ENCODE results near the gene SLC22A23.

The SLC22A23 gene

GRCh38 chr6:3319610-3320200 is 137.1 kb downstream of the SLC22A23 start:
- H3K27me3 ChIP-seq (ENCODE audit: control insufficient read depth, insufficient read depth, low read length, poor library complexity, severe bottlenecking): no peaks in the 10 kb centered on the region
- no peaks in the 10 kb centered on the region for H3K4me1 ChIP-seq (ENCODE audit: control insufficient read depth, insufficient read depth, low read length)
- H3K4me3 ChIP-seq (ENCODE audit: insufficient read depth, low read depth, low read length): no peak overlapping the region
- 64 to 73% methylated on average over 9 to 10 of the region's 10 CpGs for WGBS, 2 experiments
- no peak overlapping the region for H3K27ac ChIP-seq (ENCODE audit: insufficient read depth, low read depth, low read length, poor library complexity, severe bottlenecking)
- H3K9me3 ChIP-seq (ENCODE audit: control insufficient read depth, low read length): no peaks in the 10 kb centered on the region
- no peaks in the 10 kb centered on the region for H3K36me3 ChIP-seq (ENCODE audit: control insufficient read depth, insufficient read depth, low read length)

- Histone ChIP-seq H3K4me1 (ENCODE audit: control insufficient read depth, insufficient read depth, low read length) (no peaks in the 10 kb centered on the region), H3K27ac (ENCODE audit: insufficient read depth, low read depth, low read length, poor library complexity, severe bottlenecking) (no peak overlapping the region), H3K9me3 (ENCODE audit: control insufficient read depth, low read length) (no peaks in the 10 kb centered on the region), H3K27me3 (ENCODE audit: control insufficient read depth, insufficient read depth, low read length, poor library complexity, severe bottlenecking) (no peaks in the 10 kb centered on the region), H3K36me3 (ENCODE audit: control insufficient read depth, insufficient read depth, low read length) (no peaks in the 10 kb centered on the region), H3K4me3 (ENCODE audit: insufficient read depth, low read depth, low read length) (no peak overlapping the region)
- 93 to 94% methylated on average over 13 of the region's 13 CpGs for WGBS, 2 experiments
Measured at GRCh38 chr6:3318821-3319540, 137.9 kb downstream of the SLC22A23 start.

- WGBS, 2 experiments: 92 to 93% methylated on average over 10 of the region's 10 CpGs
- H3K27ac ChIP-seq (ENCODE audit: insufficient read depth, low read depth, low read length, poor library complexity, severe bottlenecking): no peak overlapping the region
- H3K4me3 ChIP-seq (ENCODE audit: insufficient read depth, low read depth, low read length): no peak overlapping the region
- no peaks in the 10 kb centered on the region for H3K27me3 ChIP-seq (ENCODE audit: control insufficient read depth, insufficient read depth, low read length, poor library complexity, severe bottlenecking)
- no peaks in the 10 kb centered on the region for H3K4me1 ChIP-seq (ENCODE audit: control insufficient read depth, insufficient read depth, low read length)
- no peaks in the 10 kb centered on the region for H3K9me3 ChIP-seq (ENCODE audit: control insufficient read depth, low read length)
- no peaks in the 10 kb centered on the region for H3K36me3 ChIP-seq (ENCODE audit: control insufficient read depth, insufficient read depth, low read length)
Measured at GRCh38 chr6:3318226-3318625, 138.6 kb downstream of the SLC22A23 start.

GRCh38 chr6:3317741-3318211 is 139.1 kb downstream of the SLC22A23 start:
- WGBS, 2 experiments: 94% methylated on average over 11 of the region's 11 CpGs
- Histone ChIP-seq H3K4me3 (ENCODE audit: insufficient read depth, low read depth, low read length) (no peak overlapping the region), H3K27ac (ENCODE audit: insufficient read depth, low read depth, low read length, poor library complexity, severe bottlenecking) (no peak overlapping the region)

GRCh38 chr6:3316818-3317217 is 140.0 kb downstream of the SLC22A23 start:
- Histone ChIP-seq H3K27ac (ENCODE audit: insufficient read depth, low read depth, low read length, poor library complexity, severe bottlenecking) (no peak overlapping the region), H3K4me3 (ENCODE audit: insufficient read depth, low read depth, low read length) (no peak overlapping the region)
- 82 to 86% methylated on average over 8 of the region's 8 CpGs for WGBS, 2 experiments

More at GRCh38 chr6:3317741-3318211, 139.1 kb downstream of the SLC22A23 start:
- no peaks in the 10 kb centered on the region for H3K4me1 ChIP-seq (ENCODE audit: control insufficient read depth, insufficient read depth, low read length)
- no peaks in the 10 kb centered on the region for H3K9me3 ChIP-seq (ENCODE audit: control insufficient read depth, low read length)
- H3K36me3 ChIP-seq (ENCODE audit: control insufficient read depth, insufficient read depth, low read length): no peaks in the 10 kb centered on the region
- no peaks in the 10 kb centered on the region for H3K27me3 ChIP-seq (ENCODE audit: control insufficient read depth, insufficient read depth, low read length, poor library complexity, severe bottlenecking)

GRCh38 chr6:3316331-3316730 is 140.5 kb downstream of the SLC22A23 start:
- Histone ChIP-seq H3K4me3 (ENCODE audit: insufficient read depth, low read depth, low read length) (no peak overlapping the region), H3K27me3 (ENCODE audit: control insufficient read depth, insufficient read depth, low read length, poor library complexity, severe bottlenecking) (no peaks in the 10 kb centered on the region), H3K27ac (ENCODE audit: insufficient read depth, low read depth, low read length, poor library complexity, severe bottlenecking) (no peak overlapping the region), H3K4me1 (ENCODE audit: control insufficient read depth, insufficient read depth, low read length) (no peaks in the 10 kb centered on the region), H3K36me3 (ENCODE audit: control insufficient read depth, insufficient read depth, low read length) (no peaks in the 10 kb centered on the region), H3K9me3 (ENCODE audit: control insufficient read depth, low read length) (no peaks in the 10 kb centered on the region)
- WGBS, 2 experiments: 94 to 96% methylated on average over 9 of the region's 9 CpGs

More at GRCh38 chr6:3316818-3317217, 140.0 kb downstream of the SLC22A23 start:
- Histone ChIP-seq H3K4me1 (ENCODE audit: control insufficient read depth, insufficient read depth, low read length) (no peaks in the 10 kb centered on the region), H3K36me3 (ENCODE audit: control insufficient read depth, insufficient read depth, low read length) (no peaks in the 10 kb centered on the region), H3K9me3 (ENCODE audit: control insufficient read depth, low read length) (no peaks in the 10 kb centered on the region), H3K27me3 (ENCODE audit: control insufficient read depth, insufficient read depth, low read length, poor library complexity, severe bottlenecking) (no peaks in the 10 kb centered on the region)

- Histone ChIP-seq H3K36me3 (ENCODE audit: control insufficient read depth, insufficient read depth, low read length) (no peaks in the 10 kb centered on the region), H3K4me3 (ENCODE audit: insufficient read depth, low read depth, low read length) (no peak overlapping the region), H3K4me1 (ENCODE audit: control insufficient read depth, insufficient read depth, low read length) (no peaks in the 10 kb centered on the region), H3K27me3 (ENCODE audit: control insufficient read depth, insufficient read depth, low read length, poor library complexity, severe bottlenecking) (no peaks in the 10 kb centered on the region), H3K9me3 (ENCODE audit: control insufficient read depth, low read length) (no peaks in the 10 kb centered on the region), H3K27ac (ENCODE audit: insufficient read depth, low read depth, low read length, poor library complexity, severe bottlenecking) (no peak overlapping the region)
- WGBS, 2 experiments: 70 to 71% methylated on average over 8 of the region's 8 CpGs
Measured at GRCh38 chr6:3315841-3316240, 141.0 kb downstream of the SLC22A23 start.

- H3K36me3 ChIP-seq (ENCODE audit: control insufficient read depth, insufficient read depth, low read length): no peaks in the 10 kb centered on the region
- no peaks in the 10 kb centered on the region for H3K4me1 ChIP-seq (ENCODE audit: control insufficient read depth, insufficient read depth, low read length)
- no peaks in the 10 kb centered on the region for H3K9me3 ChIP-seq (ENCODE audit: control insufficient read depth, low read length)
- WGBS, 2 experiments: 94% methylated on average over 20 of the region's 20 CpGs
- H3K27me3 ChIP-seq (ENCODE audit: control insufficient read depth, insufficient read depth, low read length, poor library complexity, severe bottlenecking): no peaks in the 10 kb centered on the region
- no peak overlapping the region for H3K27ac ChIP-seq (ENCODE audit: insufficient read depth, low read depth, low read length, poor library complexity, severe bottlenecking)
- H3K4me3 ChIP-seq (ENCODE audit: insufficient read depth, low read depth, low read length): no peak overlapping the region
Measured at GRCh38 chr6:3314621-3315467, 142.0 kb downstream of the SLC22A23 start.

GRCh38 chr6:3314176-3314575 is 142.7 kb downstream of the SLC22A23 start:
- no peaks in the 10 kb centered on the region for H3K36me3 ChIP-seq (ENCODE audit: control insufficient read depth, insufficient read depth, low read length)
- H3K4me3 ChIP-seq (ENCODE audit: insufficient read depth, low read depth, low read length): no peak overlapping the region
- no peaks in the 10 kb centered on the region for H3K27me3 ChIP-seq (ENCODE audit: control insufficient read depth, insufficient read depth, low read length, poor library complexity, severe bottlenecking)
- no peak overlapping the region for H3K27ac ChIP-seq (ENCODE audit: insufficient read depth, low read depth, low read length, poor library complexity, severe bottlenecking)
- WGBS, 2 experiments: 81 to 82% methylated on average over 7 of the region's 7 CpGs
- H3K9me3 ChIP-seq (ENCODE audit: control insufficient read depth, low read length): no peaks in the 10 kb centered on the region
- H3K4me1 ChIP-seq (ENCODE audit: control insufficient read depth, insufficient read depth, low read length): no peaks in the 10 kb centered on the region

Data from ectodermal cell (in vitro differentiated cells).